Measurements from ENCODE around the gene IL4I1.

Gene IL4I1

DNA sequence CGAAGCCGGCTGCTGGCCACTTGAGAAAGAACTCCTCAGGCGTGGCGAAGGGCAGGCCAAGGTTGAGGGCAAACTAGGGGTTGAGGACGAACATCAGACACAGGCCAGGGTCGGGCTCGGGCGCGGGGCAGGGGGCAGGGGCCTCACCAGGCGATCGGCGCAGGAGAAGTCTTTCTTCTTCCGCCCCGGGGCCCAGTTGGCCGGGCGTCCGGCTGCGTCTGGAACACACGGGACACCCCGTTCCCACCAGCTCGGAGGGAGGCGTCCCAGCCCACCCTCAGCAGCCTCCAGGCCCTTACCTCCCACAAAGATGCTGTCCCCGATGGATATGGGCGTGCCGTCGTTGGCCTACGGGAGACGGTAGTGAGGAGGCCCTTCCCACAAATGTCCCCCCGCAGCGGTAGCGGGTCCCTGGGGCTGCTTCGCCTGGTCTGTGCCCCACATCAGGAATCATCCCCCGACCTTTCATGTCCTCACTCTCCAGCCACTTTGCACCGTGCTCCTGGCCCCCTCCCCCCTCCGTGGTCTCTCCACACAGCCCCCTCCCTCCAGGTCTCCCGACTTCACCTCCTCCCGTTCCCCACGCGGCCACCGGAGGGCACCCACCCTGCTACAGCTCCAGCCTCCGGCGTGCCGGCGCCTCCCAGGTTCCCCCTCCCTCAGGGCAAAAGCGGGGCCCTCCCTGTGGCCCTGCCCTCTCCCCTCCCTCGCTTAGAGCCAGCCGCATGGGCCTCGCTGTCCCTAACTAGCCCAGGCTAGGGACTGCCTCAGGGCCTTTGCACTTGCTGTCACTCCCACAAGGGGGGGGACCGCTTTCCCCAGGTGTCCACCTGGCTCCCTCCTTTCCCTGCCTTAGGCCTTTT lies 34.1 kb downstream of the IL4I1 start:
- DNase-seq = no peak

DNA sequence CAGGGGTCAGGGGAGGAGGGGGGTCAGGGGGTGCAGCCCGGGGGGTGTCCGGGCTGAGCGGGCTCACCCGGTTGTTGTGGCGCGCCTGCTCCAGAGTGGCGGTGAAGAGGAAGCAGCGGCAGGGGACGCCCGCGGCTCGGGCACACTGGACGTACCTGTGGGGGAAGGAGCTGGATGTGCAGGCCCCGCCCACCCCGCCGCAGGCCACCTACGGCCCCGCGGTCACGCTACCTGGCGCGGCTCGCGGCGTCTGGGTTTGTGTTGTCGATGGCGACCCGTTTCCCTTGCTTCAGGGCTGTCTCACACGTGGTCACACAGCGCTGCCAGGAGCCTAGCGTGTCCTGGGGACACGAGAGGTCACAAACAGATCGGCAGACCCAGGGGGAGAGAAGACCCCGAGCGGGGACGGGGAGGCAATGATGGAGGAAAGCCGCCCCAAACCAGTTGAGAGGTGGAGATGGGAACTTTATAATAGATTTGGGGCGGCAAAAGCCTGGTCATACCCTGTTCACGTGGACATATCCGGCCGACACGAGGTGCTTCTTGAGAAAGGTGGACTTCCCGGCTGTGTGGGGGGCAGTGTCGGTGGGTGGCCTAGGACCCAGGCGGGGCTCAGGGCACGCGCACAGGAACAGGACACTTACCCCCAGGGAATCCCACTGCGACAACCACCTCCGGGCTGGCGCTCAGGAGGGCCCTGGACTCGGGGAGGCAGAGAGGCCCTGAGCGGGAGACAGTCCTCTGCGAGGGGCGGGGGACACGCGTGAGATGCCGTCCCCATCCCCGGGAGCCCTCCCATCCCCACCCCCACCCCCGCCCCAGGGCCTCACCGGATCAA lies 34.9 kb downstream of the IL4I1 start:
- no peak for DNase-seq

DNA sequence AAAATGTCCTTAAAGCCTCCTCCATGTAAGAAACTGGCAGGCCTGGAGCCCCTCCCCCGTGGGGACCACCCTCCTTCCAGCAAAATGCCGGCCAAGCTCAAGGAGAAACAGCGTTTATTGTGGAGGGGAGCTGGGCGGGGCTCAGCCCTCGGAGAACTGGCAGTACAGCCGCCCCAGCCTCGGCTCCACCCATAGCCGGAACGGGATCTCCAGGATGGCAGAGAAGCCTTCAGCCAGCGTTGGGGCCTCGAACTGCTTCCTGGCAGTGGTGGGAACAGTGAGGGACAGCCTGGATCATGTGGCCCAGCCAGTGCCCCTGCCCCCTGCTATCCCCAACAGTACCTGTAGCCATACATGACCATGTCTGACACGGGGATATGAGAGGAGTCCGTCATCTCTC lies 35.6 kb downstream of the IL4I1 start:
- no peak for DNase-seq

DNA sequence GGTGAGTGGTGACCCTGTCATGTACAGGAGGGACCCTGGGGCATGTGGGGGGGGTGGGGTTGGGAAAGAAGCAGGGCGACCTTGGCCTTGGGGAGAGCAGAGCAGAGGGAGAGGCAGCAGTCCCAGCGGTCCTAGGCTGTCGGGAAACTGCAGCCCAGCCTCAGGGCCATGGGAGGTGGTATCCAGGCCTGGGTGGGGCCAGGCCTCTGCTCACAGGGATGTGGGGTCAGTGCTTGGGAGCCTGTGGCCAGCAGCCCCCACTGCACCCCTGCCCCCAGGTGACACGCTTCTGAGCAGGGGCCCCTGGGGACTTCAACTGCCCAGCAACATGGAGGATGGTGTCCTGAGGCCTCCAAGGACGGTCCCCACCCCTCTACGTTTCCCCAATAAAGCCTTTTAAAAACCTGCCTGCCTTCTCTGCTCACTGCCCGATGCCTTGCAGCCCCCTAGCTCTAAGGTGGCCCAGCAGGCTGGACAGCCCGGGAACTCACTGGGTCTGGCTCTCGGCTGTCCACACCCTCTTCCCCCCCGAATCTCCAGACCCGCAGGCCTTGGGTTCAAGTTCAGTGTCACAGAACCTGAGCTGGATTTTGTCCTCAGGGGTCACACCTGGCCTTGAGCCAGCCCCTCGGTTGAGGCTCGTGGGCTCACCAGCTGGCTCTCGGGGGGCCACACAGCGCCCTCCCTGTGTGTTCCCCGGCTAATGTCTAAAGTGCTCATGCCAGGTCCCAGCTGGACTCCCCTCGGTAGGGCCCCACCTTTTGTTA lies 36.2 kb downstream of the IL4I1 start:
- DNase-seq = no peak

DNA sequence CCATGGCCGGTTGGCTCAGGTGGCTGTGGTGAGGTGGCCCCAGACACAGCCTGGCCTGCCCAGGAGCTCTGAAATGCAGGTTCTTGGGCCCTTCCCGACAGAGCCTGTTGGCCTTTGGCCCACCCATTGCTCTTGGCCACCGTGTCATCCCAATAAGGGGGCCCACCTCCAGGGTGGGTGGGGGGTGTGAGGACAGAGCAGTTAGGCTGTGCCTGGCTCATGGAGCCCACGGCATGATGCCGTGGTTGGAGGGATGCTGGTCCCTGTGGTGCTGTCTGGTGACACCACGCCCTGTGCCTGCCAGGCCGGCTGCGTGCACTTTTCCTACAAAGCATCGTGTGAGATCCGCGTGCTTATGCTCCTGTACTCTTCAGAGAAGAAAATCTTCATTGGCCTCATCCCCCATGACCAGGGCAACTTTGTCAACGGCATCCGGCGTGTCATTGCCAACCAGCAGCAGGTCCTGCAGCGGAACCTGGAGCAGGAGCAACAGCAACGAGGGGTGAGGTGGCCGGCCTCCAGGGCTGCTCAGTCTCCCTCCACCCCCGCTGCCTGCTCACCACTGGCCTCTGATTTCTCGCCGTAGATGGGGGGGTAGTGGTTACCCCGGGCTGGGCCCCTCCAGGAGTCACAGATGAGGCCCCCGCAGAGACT lies 36.9 kb downstream of the IL4I1 start:
- no peak for DNase-seq

DNA sequence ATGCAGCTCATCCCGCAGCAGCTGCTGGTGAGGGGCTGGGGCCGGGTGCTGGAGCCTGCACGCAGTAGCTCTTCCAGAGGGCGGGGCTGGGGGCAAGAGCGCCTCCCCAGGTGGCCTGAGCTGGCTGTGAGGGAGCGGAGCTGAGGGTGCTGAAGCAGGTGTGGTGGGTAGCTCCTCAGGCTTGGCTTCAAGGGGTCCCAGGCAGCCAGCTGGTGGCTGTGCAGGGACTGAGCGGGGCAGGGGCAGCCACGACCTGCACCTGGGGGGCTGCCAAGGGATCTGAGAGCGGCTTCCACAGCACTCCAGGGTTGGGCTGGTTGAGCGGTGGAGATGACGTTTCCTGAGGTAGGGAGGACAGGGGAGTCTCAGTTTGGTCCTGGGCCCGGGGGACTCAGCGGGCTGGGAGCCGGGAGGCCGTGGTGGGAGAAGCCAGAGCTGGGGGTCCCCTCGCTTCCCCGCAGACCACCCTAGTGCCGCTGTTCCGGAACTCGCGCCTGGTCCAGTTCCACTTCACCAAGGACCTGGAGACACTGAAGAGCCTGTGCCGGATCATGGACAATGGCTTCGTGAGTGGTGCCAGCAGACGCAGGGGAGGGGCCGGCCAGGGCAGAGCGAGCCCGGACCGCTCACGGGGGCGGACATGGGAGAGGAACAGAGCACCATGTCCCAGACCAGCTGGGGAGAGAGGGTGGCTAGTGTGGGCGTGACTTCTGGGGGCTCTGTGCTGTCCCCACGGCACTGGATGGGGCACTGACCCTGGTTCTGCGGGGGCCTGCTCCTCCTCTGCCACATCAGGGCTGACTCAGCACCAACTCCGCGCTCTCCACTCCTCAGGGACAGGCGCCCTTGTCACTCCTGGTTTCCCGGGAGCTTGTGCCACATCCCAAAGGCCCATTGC lies 38.4 kb downstream of the IL4I1 start:
- DNase-seq = no peak

DNA sequence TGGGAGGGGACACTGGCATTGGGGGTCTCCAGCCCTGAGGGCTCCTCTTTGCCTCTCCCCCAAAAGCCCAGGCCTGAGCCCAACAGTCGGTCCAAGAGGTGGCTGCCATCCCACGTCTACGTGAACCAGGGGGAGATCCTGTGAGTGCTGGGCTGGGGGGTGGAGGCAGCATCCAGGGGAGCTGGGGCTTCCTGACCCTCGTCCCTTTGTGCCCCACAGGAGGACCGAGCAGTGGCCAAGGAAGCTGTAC lies 38.9 kb downstream of the IL4I1 start:
- no peak for DNase-seq

DNA sequence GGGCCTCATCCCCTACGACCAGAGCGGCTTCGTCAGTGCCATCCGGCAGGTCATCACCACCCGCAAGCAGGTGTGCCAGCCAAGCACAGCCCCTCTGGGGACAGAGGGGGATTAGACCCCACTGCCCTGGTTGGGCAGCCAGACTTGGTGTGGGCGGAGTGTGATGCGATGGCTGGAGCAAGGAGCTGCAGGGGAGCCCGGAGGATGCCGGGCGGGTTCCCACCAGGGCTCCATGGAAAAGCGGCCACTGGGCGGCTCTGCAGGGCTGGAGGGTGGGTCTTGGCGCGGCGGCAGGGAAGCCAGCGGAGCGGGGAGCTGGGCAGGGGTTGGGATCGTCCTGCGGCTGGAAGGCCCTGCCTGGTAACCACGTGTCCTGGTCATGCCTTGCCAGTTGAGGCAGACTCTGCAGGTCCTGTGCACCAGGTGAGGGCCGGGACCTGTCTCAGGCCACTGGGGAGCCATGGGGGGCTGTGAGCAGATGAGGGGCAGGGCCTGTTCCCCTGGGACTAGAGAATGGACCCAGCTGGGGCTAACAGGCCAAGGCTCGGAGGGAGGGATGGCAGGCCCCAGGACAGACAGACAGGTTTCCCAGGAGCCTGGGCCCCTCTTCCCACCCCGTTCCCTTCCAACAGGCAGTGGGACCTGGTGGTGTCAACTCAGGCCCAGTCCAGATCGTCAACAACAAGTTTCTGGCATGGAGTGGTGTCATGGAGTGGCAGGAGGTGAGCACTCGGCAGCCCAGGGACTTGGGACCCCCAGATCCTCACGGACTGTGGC lies 39.4 kb downstream of the IL4I1 start:
- DNase-seq = no peak

DNA sequence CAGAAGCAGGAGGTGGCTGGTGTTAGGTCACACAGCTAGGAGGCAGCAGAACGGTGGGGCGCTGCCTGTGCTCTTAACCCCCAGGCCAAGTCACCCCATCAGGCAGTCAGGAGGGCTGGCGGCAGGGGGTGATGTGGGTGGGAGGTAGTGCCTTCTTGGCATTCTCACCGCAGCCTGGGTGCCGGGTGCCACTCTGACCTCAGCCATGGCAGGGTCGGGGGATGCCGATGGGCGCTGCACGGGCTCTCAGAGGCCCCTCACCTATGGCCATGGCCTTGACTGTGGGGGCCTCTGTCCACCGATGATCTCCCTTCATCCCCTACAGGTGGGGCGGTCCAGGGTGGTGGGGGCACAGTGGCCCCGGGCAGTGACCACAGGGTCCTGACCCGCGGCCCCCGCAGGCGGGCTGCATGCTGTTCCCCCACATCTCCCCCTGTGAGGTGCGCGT lies 40.1 kb downstream of the IL4I1 start:
- DNase-seq = no peak

DNA sequence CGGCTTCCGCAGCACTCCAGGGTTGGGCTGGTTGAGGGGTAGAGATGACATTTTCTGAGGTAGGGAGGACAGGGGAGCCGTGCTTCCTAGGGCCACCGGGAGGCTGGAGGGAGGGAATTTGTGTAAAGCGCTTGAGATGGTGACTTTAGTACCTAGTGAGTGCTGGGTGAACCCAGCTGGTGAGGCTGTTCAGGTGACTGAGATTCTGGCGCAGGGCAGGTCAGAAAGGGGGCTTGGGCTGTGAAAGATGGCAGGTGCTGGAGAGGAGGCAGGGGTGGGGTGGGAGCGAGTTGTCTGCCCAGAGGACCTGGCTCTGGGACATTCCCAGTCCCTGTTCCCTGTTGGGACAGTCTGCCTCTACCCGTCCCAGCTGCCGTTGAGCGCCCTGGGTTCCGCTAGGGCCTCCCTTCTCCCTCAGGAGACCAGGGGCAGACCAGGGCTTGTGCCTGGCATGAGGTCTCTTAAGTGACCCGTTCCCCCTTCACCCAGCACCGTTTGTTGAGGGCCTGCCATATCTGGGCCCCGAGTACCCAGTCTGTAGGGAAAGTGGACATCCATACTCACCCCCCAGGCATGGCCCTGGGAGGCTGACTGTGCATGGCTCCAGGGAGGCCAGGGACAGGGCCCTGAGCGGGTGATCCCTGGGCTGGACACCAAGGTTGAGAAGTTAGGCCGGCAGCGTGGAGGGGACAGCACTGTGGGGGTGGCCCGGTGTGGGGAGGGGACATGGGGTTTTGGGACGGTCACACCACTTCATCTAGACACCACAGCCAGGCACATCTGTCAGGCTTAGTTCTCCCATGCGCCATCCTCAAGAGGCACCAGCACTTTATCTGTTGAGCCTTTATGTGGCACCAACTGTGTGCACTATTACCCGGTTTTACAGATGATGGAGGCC lies 40.8 kb downstream of the IL4I1 start:
- DNase-seq = no peak

DNA sequence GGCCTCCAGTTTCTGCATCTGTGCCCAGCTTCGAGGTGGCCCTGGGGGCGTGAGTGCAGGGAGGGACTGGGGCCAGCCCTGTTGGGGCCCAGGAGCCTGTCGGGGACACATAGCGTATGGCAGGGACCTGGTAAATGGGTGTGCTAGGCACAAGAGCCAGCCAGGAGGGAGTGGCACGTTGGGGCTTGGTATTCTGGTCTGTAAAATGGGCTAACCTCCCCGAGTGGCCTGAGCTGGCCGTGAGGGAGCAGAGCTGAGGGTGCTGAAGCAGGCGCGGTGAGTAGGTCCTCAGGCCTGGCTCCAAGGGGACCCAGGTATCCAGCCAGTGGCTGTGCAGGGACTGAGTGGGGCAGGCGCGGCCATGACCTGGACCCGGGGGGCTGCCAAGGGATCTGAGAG lies 41.4 kb downstream of the IL4I1 start:
- no peak for DNase-seq

DNA sequence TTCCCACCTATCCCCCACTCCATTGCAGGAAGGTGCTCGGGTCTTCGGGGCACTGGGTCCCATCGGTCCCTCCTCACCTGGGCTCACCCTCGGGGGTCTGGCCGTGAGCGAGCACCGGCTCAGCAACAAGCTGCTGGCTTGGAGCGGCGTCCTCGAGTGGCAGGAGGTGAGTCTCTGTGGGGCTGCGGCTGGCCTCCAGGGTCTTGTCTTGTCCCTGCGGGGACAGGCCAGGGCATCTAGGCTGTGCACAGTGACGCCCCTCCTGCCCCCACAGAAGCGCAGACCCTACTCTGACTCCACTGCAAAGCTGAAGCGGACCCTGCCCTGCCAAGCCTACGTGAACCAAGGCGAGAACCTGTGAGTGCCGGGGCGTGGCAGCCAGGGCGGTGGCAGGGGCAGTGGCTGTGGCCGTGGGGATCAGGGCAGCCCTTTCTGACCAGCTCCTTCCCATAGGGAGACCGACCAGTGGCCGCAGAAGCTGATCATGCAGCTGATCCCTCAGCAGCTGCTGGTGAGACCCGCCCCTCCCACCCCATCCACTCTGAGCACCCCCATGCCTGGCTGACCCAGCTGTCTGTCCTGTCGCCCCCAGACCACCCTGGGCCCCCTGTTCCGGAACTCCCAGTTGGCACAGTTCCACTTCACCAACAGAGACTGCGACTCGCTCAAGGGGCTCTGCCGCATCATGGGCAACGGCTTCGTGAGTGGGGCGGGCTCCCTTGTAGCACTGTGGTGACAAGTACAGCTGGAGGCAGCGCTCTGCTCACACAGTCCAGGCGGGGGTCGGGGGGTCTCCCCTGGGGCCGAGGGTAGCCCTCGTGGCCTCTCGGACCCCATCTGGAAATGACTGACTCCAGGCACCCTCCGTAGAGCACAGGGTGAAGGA lies 42.1 kb downstream of the IL4I1 start:
- DNase-seq = no peak

DNA sequence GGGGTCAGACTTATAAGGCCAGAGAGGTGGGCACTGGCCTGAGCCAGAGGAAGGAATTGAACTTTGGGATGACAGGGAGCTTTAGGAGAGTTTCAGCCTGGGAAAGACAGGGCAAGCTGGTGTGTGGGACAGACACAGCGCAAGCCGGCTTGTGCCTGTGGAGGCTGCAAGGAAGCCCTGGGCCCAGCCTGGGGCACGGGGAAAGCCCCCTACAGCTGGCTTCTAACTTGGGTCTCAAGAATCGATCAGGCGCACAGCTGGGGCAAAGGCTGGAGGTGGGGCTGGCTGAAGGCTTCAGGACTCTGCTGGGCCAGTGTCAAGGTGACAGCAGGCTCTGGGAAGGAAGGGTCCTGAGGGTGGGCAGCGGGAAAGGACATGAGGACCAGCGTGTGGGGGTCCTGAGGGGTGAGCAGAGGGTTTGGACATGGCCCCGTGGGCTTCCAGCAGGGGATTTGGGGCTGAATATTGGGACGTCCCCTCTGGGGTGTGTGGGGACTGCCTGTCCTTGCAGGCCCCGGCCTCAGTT lies 42.8 kb downstream of the IL4I1 start:
- no peak for DNase-seq

DNA sequence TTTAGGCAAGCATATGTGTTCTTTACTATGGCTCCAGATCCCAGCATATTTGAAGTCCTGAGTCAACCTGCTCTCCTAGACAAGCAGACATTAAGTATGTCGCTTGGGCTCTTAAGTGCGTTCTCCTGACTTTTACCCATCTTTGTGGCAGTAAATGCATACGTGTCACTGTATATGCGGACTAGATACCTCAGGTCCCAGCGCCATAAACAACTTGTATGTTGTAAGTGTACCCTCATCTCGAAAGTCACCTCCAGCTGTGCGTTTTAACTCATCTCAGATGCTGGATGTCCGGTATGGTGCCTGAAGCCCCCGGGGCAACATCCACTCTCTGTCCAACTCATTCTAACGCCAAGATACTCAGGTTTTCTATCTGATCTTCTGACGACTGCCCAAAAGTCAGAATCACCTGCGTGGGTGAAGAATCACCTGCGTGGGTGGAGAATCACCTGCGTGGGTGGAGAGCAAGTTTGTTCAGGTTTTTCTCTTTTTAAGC lies 44.0 kb downstream of the IL4I1 start:
- no peak for DNase-seq

DNA sequence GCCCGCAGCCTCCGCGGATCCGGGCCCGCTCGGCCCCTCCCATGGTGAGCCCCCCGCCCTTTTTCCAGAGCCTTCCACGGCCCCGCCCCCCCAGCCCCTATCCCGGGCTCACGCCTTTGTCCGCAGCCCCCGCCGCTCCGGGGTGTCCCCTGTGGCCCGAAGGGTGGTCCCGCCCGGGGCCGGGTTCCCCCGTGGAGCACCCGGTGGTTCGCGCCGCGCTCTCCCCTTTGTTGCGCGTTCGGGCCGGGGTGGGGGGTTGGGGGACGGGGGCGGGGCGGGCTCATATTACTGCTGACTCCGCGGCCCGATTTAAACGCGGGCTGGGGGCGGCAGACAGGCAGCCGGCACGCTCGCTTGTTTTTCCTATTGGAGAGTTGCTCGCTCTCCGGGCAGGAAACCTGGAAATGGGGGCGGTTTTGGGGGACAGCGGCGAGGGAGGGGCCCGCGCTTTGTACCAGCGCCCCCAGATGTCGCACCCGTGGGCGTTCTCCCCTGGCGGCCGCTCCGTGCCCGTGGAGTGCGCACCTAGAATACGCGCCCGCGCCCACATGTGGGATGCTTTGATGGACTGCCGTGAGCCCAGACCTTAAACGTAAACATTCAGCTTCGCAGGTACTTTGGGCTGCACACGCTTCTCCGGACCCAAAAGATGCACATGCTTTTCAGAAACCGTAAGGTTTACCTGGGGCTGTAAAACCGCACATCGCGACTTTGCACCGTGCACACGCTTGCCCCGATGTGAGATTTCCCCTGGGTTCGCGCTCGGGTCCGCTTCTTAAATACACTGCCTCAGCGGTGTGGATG lies 45.0 kb downstream of the IL4I1 start:
- DNase-seq = no peak

DNA sequence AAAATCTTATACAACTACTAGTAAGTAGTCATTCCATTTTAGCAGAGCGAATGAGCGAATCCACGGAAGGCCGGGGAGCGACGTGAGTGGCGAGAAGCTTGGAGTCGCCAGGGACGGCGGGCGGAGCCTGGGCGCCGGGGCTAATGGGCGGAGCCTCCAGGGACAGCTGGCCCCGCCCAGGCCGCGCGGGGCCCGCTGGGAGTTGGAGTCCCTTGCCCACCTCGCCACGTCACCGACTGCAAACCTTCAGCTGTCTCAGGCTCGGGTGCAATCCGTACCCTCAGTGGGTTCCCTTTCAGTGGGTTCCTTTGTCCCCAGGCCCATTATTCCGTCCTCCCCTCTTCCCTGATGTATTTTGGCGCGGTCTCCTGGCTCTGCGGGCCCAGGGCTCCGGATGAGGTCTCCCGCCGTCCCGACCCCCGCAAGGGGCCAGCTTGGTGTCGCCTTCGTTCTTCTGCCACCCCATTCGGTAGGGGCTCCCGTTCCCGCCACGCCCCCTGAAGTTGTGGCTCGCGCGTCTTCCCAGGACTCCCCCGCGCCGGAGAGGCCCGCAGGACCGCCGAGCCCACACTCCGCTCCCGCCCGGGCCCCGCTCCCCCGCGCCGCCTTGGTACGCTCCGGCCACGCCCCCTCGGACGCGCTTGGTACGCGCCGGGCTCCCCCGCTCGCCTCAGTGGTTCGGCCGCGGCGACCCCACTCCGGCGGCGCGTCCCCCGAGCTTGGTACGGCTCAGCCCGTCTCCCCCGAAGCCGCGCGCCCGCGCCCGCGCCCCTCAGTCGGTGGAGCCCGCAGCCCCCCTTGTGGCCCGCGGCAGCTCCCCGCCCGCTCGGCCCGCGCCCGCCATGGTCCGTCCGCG lies 46.0 kb downstream of the IL4I1 start, which contains the start of gene PTOV1:
Gene PTOV1 (plus strand): TSS at position 673 of the 856 bp plus-strand sequence.
- peak; percentile 94 for DNase-seq

DNA sequence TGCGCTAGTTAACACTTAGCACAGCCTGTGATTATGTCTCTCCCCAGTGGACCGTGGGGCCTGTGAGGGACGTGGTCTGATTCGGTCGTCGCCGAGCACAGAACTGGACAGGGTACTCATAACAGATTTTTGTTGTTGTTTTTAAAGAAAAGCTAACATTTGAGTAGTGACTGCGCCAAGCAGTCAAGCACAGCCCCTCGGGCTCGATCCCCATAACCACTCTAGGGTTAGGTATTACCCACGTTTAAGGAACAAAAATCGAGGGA lies 46.5 kb downstream of the IL4I1 start:
- no peak for DNase-seq
